Measurements from ENCODE around the gene PCNX1.

The PCNX1 gene

GRCh38 chr14:71076462-71077092, 169.3 kb downstream of the PCNX1 start:
- DNase-seq (ENCODE audit: low spot score): no peak

GRCh38 chr14:71078500-71078899, 171.2 kb downstream of the PCNX1 start:
- no peak for DNase-seq (ENCODE audit: low spot score)

GRCh38 chr14:71086567-71086966, 179.3 kb downstream of the PCNX1 start:
- DNase-seq (ENCODE audit: low spot score): no peak

GRCh38 chr14:71089971-71090370, 182.7 kb downstream of the PCNX1 start:
- peak; percentile 27 for DNase-seq (ENCODE audit: low spot score)

GRCh38 chr14:71094722-71095121, 187.5 kb downstream of the PCNX1 start:
- no peak for DNase-seq (ENCODE audit: low spot score)

- no peak for DNase-seq (ENCODE audit: low spot score)
Observed at GRCh38 chr14:71096947-71097346, 189.7 kb downstream of the PCNX1 start.

- DNase-seq (ENCODE audit: low spot score): peak; percentile 67
Observed at GRCh38 chr14:71103662-71104484, 196.6 kb downstream of the PCNX1 start.

- no peak for DNase-seq (ENCODE audit: low spot score)
Observed at GRCh38 chr14:71105177-71105576, 197.9 kb downstream of the PCNX1 start.

GRCh38 chr14:71107921-71108320, 200.7 kb downstream of the PCNX1 start:
- DNase-seq (ENCODE audit: low spot score): no peak

- no peak for DNase-seq (ENCODE audit: low spot score)
Observed at GRCh38 chr14:71108398-71109119, 201.3 kb downstream of the PCNX1 start.

- peak; percentile 52 for DNase-seq (ENCODE audit: low spot score)
Observed at GRCh38 chr14:71113376-71113775, 206.1 kb downstream of the PCNX1 start.

- DNase-seq (ENCODE audit: low spot score): no peak
Observed at GRCh38 chr14:71114565-71114964, 207.3 kb downstream of the PCNX1 start.

- no peak for DNase-seq (ENCODE audit: low spot score)
Observed at GRCh38 chr14:71115306-71115705, 208.0 kb downstream of the PCNX1 start.

- DNase-seq (ENCODE audit: low spot score): no peak
Observed at GRCh38 chr14:71115821-71116567, 208.7 kb downstream of the PCNX1 start.

GRCh38 chr14:71116568-71117122, 209.4 kb downstream of the PCNX1 start:
- no peak for DNase-seq (ENCODE audit: low spot score)

GRCh38 chr14:71117839-71118743, 210.8 kb downstream of the PCNX1 start:
- peak; percentile 45 for DNase-seq (ENCODE audit: low spot score)

- peak; percentile 32 for DNase-seq (ENCODE audit: low spot score)
Observed at GRCh38 chr14:71119075-71119474, 211.8 kb downstream of the PCNX1 start.

- no peak for DNase-seq (ENCODE audit: low spot score)
Observed at GRCh38 chr14:71119832-71120231, 212.6 kb downstream of the PCNX1 start.

GRCh38 chr14:71121001-71121400, 213.7 kb downstream of the PCNX1 start:
- no peak for DNase-seq (ENCODE audit: low spot score)

- no peak for DNase-seq (ENCODE audit: low spot score)
Observed at GRCh38 chr14:71121711-71122110, 214.5 kb downstream of the PCNX1 start.
